Lower leg skin (tissue), 4 donors: ENCODE results near the gene LRP1. TPM values are rescaled to one million over a fixed set of nuclear protein-coding genes. Genes with fewer than 3 reads are reported as not detected.

Source experiments
- DNase-seq, 2 donors: peaks; one replicate each; pipeline ENCODE4 v3.0.0-alpha.2; 2019; ENCODE audit warnings: low spot score in 2 of 2
- H3K4me3 ChIP-seq: fragments of 200-600 bp; sonication (generic); 2 replicates; pipeline ENCODE4 v1.5.1; 2017; ENCODE audit warnings: mild to moderate bottlenecking, low read depth; ENCODE audit not compliant: poor library complexity, severe bottlenecking
- CTCF ChIP-seq, 3 donors: fragments of 450-650 bp; IDR thresholded peaks; one replicate each; pipeline ENCODE4 v1.5.1; 2016; ENCODE audit warnings: antibody characterized with exemption in 3 of 3, mild to moderate bottlenecking in 3 of 3, moderate library complexity in 2 of 3
- POLR2A ChIP-seq, 2 donors: fragments of 450-650 bp; IDR thresholded peaks; one replicate each; pipeline ENCODE4 v1.6.1; 2016 to 2017; ENCODE audit warnings: antibody characterized with exemption in 2 of 2, mild to moderate bottlenecking in 1 of 2, moderate library complexity in 1 of 2
- WGBS, 2 donors: methylation state at CpG; one replicate each; pipeline ENCODE4 v1.1.5; 2018; 5-methylcytosine and 5-hydroxymethylcytosine counted together
- intact Hi-C: fragments of 100-400 bp; cut with DNase I; formaldehyde crosslinking; loops from one replicate; pipeline ENCODE4 v1.15.0; 2023; ENCODE audit warnings: low total_unique reads
- total RNA-seq, 4 donors: library from RNA; depleted of rRNA; stranded (reverse); fragments of >200 nt; gene quantifications; one replicate each; pipeline ENCODE4 v1.1.0, GENCODE V29; 2016

Gene LRP1
- total RNA-seq, 4 donors from 2014 or later = 93.4 to 156 (median 101) TPM

GRCh38 chr12:57199191-57199590, 70.9 kb downstream of the LRP1 start:
- no peak overlapping the region for H3K4me3 ChIP-seq
- 88 to 90% methylated on average over 9 to 15 of the region's 15 CpGs for WGBS, 2 donors
- TF ChIP-seq CTCF (IDR thresholded peaks at IDR 0.05) (no peak), POLR2A (IDR thresholded peaks at IDR 0.05) (no peak)
- intact Hi-C loops = no loop called here
- DNase-seq = no peak

- 94 to 96% methylated on average over 10 to 13 of the region's 15 CpGs for WGBS, 2 donors
These were observed 72.2 kb downstream of the LRP1 start for GRCh38 chr12:57200497-57200896.

GRCh38 chr12:57201219-57201618, 72.9 kb downstream of the LRP1 start:
- no peak for TF ChIP-seq POLR2A (IDR thresholded peaks at IDR 0.05)
- no peak for TF ChIP-seq CTCF (IDR thresholded peaks at IDR 0.05)
- intact Hi-C loops = no loop called here
- 69 to 81% methylated on average over 8 of the region's 8 CpGs for WGBS, 2 donors
- no peak for DNase-seq
- no peak overlapping the region for H3K4me3 ChIP-seq

More at GRCh38 chr12:57200497-57200896, 72.2 kb downstream of the LRP1 start:
- no peak overlapping the region for H3K4me3 ChIP-seq
- intact Hi-C loops = no loop called here
- no peak for DNase-seq
- TF ChIP-seq CTCF (IDR thresholded peaks at IDR 0.05) = no peak
- no peak for TF ChIP-seq POLR2A (IDR thresholded peaks at IDR 0.05)

GRCh38 chr12:57201631-57202030, 73.3 kb downstream of the LRP1 start:
- no peak overlapping the region for H3K4me3 ChIP-seq
- DNase-seq = no peak
- 87 to 88% methylated on average over 15 to 16 of the region's 16 CpGs for WGBS, 2 donors
- intact Hi-C loops = no loop called here
- TF ChIP-seq POLR2A (IDR thresholded peaks at IDR 0.05) = no peak
- TF ChIP-seq CTCF (IDR thresholded peaks at IDR 0.05) = no peak

GRCh38 chr12:57202321-57202720, 74.0 kb downstream of the LRP1 start:
- 79 to 84% methylated on average over 19 of the region's 19 CpGs for WGBS, 2 donors
- TF ChIP-seq CTCF (IDR thresholded peaks at IDR 0.05) = no peak
- TF ChIP-seq POLR2A (IDR thresholded peaks at IDR 0.05) = no peak
- DNase-seq = no peak
- intact Hi-C loops = no loop called here
- no peak overlapping the region for H3K4me3 ChIP-seq

DNA sequence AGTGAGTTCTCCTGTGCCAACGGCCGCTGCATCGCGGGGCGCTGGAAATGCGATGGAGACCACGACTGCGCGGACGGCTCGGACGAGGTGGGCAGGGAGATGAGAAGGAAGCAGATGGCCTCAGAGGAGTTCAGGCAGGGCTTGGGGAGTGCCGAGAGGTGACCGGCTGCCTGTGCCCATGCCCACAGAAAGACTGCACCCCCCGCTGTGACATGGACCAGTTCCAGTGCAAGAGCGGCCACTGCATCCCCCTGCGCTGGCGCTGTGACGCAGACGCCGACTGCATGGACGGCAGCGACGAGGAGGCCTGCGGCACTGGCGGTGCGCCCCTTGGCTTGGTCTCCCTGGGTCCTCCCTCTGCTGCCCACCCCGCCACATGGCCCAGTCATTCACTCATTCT, 74.9 kb downstream of the LRP1 start:
- intact Hi-C loops = no loop called here
- no peak for DNase-seq
- TF ChIP-seq CTCF (IDR thresholded peaks at IDR 0.05) = no peak
- TF ChIP-seq POLR2A (IDR thresholded peaks at IDR 0.05) = no peak
- WGBS, 2 donors = 91 to 95% methylated on average over 28 of the region's 28 CpGs
- H3K4me3 ChIP-seq = no peak overlapping the region
